Activated B cell treated with CpG ODN at 0.5 μM for 24 hours (primary cell): ENCODE measurements around the gene RERE. TPM values are rescaled to one million over a fixed set of nuclear protein-coding genes. Genes with fewer than 3 reads are reported as not detected.
"Not testable (repeated sequence)": the region's sequence is repeated elsewhere in the genome, so short reads cannot be mapped to it uniquely, and the experiment has no call there.

Experiments
- ATAC-seq: fragments of 200-7000 bp; cut with Tn5 transposase; one replicate; pipeline ENCODE4 v1.10.0; 2021; ENCODE audit warnings: low read depth, mild to moderate bottlenecking, moderate library complexity
- CTCF ChIA-PET: fragments of 350-600 bp; sonication (Branson Sonifier 250); formaldehyde crosslinking; loops from one replicate; lab custom pipeline; 2021; ENCODE audit warnings: antibody characterized with exemption; lab: Charles Lee
- POLR2A ChIA-PET: fragments of 350-600 bp; sonication (Branson Sonifier 250); formaldehyde crosslinking; loops from one replicate; lab custom pipeline; 2021; ENCODE audit warnings: antibody characterized with exemption; lab: Charles Lee
- DNase-seq: peaks from one replicate; pipeline ENCODE4 v3.0.0; 2022
- H3K27ac Mint-ChIP-seq: one replicate; pipeline ENCODE4 v1.8.0; 2020; ENCODE audit warnings: mixed read lengths
- H3K27me3 Mint-ChIP-seq: one replicate; pipeline ENCODE4 v1.8.0; 2021; ENCODE audit warnings: mixed read lengths
- H3K36me3 Mint-ChIP-seq: one replicate; pipeline ENCODE4 v1.8.0; 2021; ENCODE audit warnings: low read depth, mixed read lengths
- H3K4me1 Mint-ChIP-seq: one replicate; pipeline ENCODE4 v1.8.0; 2021; ENCODE audit warnings: mixed read lengths
- H3K4me3 Mint-ChIP-seq: one replicate; pipeline ENCODE4 v1.8.0; 2020; ENCODE audit warnings: mild to moderate bottlenecking, mixed read lengths
- H3K9me3 Mint-ChIP-seq: one replicate; pipeline ENCODE4 v1.8.0; 2020; ENCODE audit warnings: mixed read lengths
- intact Hi-C: fragments of 100-400 bp; cut with micrococcal nuclease; formaldehyde crosslinking; loops from one replicate; pipeline ENCODE4 v1.15.1; 2024
- total RNA-seq: library from RNA; stranded (reverse); gene quantifications from 2 replicates; pipeline ENCODE4 v1.2.3, GENCODE V29; 2022
- TF ChIP-seq, protein P1 (sequence below): fragments of 200-600 bp; IDR thresholded peaks from one replicate; pipeline ENCODE4 v1.8.0; 2022; ENCODE audit warnings: antibody characterized with exemption, mild to moderate bottlenecking

RERE gene
- total RNA-seq, 1 donor from 2014 or later, result 98.8 TPM

DNA sequence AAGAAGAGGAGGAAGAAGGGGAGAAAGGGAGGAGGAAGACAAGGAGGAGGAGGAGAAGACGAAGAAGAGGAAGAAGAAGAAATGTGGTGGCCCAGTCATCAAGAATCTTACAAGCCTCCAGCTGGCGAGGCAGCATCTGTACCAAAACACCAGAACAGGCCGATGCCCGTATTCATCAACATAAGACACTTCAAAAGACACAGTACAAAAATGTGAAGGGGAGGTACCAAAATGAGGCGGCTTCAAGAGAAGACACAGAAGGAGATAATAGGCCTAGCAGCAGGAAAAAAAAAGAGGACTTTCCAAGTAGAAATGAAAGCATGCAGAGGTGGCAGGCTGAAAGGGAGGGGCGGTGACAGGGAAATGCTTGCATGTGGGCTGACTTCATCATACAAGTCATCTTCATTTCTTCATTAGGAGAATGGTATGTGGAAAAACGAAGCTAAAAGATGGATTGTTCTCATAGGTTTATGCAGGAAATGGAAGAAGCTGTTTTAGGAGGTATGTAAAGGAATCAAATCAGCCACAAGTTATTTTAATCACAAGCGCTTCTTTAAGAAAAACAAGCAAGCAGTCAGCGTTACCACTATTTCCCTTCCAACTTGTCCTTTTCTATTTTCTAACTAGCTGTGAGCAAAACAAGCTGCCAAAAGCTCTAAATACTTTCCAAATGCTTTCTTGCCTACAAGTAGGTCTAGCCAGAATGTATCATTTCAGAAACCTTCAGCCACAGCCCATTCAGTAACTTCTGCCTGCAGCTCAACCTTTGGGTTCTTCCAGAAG is 307.2 kb downstream of the RERE start:
- no peak for DNase-seq
- POLR2A ChIA-PET, result interaction anchor here (0.5 to 2.3 kb wide), 6 partner anchors 11 to 1145 kb away, joined by 3 to 8 read pairs (median 4); no protein-coding TSS in a partner anchor
- Mint-ChIP-seq H3K4me1 (peaks cover 45% of the 10 kb centered on the region), H3K36me3 (peaks cover 35% of the 10 kb centered on the region), H3K9me3 (no peaks in the 10 kb centered on the region), H3K4me3 (peak overlapping the region; percentile 75), H3K27me3 (no peaks in the 10 kb centered on the region), H3K27ac (peak overlapping the region; percentile 87)
- peak; percentile 65 for ATAC-seq
- CTCF ChIA-PET, result interaction anchor here (0.9 to 2.0 kb wide), 6 partner anchors 15 to 338 kb away, joined by 3 to 5 read pairs (median 3); no protein-coding TSS in a partner anchor
- TF ChIP-seq, protein P1, sequence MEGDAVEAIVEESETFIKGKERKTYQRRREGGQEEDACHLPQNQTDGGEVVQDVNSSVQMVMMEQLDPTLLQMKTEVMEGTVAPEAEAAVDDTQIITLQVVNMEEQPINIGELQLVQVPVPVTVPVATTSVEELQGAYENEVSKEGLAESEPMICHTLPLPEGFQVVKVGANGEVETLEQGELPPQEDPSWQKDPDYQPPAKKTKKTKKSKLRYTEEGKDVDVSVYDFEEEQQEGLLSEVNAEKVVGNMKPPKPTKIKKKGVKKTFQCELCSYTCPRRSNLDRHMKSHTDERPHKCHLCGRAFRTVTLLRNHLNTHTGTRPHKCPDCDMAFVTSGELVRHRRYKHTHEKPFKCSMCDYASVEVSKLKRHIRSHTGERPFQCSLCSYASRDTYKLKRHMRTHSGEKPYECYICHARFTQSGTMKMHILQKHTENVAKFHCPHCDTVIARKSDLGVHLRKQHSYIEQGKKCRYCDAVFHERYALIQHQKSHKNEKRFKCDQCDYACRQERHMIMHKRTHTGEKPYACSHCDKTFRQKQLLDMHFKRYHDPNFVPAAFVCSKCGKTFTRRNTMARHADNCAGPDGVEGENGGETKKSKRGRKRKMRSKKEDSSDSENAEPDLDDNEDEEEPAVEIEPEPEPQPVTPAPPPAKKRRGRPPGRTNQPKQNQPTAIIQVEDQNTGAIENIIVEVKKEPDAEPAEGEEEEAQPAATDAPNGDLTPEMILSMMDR, result no peak
- intact Hi-C loops, result loop anchor here (2.0 kb wide), 1 partner anchor 15 kb away; no protein-coding TSS in a partner anchor

GRCh38 chr1:8509579-8509978 is 307.9 kb downstream of the RERE start:
- TF ChIP-seq, protein P1, result no peak
- POLR2A ChIA-PET, result interaction anchor here (0.5 to 2.3 kb wide), 3 partner anchors 12 to 1145 kb away, joined by 3 to 8 read pairs (median 3); no protein-coding TSS in a partner anchor
- Mint-ChIP-seq H3K36me3 (peaks cover 41% of the 10 kb centered on the region), H3K9me3 (no peaks in the 10 kb centered on the region), H3K4me3 (peak overlapping the region; percentile 75), H3K27me3 (no peaks in the 10 kb centered on the region), H3K27ac (peak overlapping the region; percentile 87), H3K4me1 (peaks cover 40% of the 10 kb centered on the region)
- intact Hi-C loops, result no loop called here
- DNase-seq (no peak), ATAC-seq (peak; percentile 21)
- CTCF ChIA-PET, result interaction anchor here (2.0 kb wide), 1 partner anchor 217 kb away, joined by 5 read pairs; no protein-coding TSS in a partner anchor

- DNase-seq (no peak), ATAC-seq (no peak)
- H3K4me1 Mint-ChIP-seq, result peaks cover 30% of the 10 kb centered on the region
- H3K9me3 Mint-ChIP-seq, result no peaks in the 10 kb centered on the region
- CTCF ChIA-PET, result no interaction called here
- peaks cover 33% of the 10 kb centered on the region for H3K36me3 Mint-ChIP-seq
- H3K27ac Mint-ChIP-seq, result no peak overlapping the region
- no peaks in the 10 kb centered on the region for H3K27me3 Mint-ChIP-seq
- intact Hi-C loops, result no loop called here
- TF ChIP-seq, protein P1, result no peak
- no peak overlapping the region for H3K4me3 Mint-ChIP-seq
- POLR2A ChIA-PET, result no interaction called here
Measured at GRCh38 chr1:8506995-8507615, 310.3 kb downstream of the RERE start.

GRCh38 chr1:8506456-8506855 is 311.0 kb downstream of the RERE start:
- no peak for DNase-seq
- CTCF ChIA-PET, result no interaction called here
- ATAC-seq, result no peak
- TF ChIP-seq, protein P1, result no peak
- H3K27me3 Mint-ChIP-seq, result no peaks in the 10 kb centered on the region
- H3K4me3 Mint-ChIP-seq, result no peak overlapping the region
- peak overlapping the region; percentile 9 for H3K27ac Mint-ChIP-seq
- peaks cover 33% of the 10 kb centered on the region for H3K36me3 Mint-ChIP-seq
- POLR2A ChIA-PET, result interaction anchor here (1.4 kb wide), 1 partner anchor 79 kb away, joined by 4 read pairs; no protein-coding TSS in a partner anchor
- H3K9me3 Mint-ChIP-seq, result no peaks in the 10 kb centered on the region
- peaks cover 27% of the 10 kb centered on the region for H3K4me1 Mint-ChIP-seq
- intact Hi-C loops, result no loop called here

GRCh38 chr1:8503842-8504241 is 313.6 kb downstream of the RERE start:
- ChIA-PET CTCF (no interaction called here), POLR2A (interaction anchor here (0.8 to 1.0 kb wide), 2 partner anchors 9 to 181 kb away, joined by 3 read pairs; no protein-coding TSS in a partner anchor)
- Mint-ChIP-seq H3K9me3 (no peaks in the 10 kb centered on the region), H3K27me3 (no peaks in the 10 kb centered on the region), H3K27ac (no peak overlapping the region), H3K4me1 (peaks cover 8% of the 10 kb centered on the region), H3K36me3 (peaks cover 41% of the 10 kb centered on the region), H3K4me3 (no peak overlapping the region)
- intact Hi-C loops, result no loop called here
- TF ChIP-seq, protein P1, result no peak
- DNase-seq (no peak), ATAC-seq (no peak)

DNA sequence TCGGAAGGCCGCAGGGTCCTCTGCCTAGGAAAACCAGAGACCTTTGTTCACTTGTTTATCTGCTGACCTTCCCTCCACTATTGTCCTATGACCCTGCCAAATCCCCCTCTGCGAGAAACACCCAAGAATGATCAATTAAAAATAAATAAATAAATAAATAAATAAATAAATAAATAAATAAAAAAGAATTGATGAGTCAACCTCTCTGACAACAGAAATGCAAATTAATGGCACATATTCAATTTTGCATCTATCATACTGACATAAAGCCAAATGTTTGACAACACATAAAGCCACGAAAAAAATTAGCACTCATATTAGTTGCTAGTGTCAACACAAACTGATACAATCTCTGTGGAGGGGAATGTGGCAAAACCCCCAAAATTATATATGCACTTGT is 314.5 kb downstream of the RERE start:
- POLR2A ChIA-PET, result interaction anchor here (1.0 kb wide), 1 partner anchor 8 kb away, joined by 3 read pairs; no protein-coding TSS in a partner anchor
- CTCF ChIA-PET, ATAC-seq, DNase-seq, H3K27me3 Mint-ChIP-seq, H3K27ac Mint-ChIP-seq, H3K4me3 Mint-ChIP-seq, intact Hi-C loops, H3K9me3 Mint-ChIP-seq, H3K4me1 Mint-ChIP-seq: not testable (repeated sequence)
- peaks cover 33% of the 10 kb centered on the region for H3K36me3 Mint-ChIP-seq
